CD8-positive, alpha-beta memory T cell (primary cell): ENCODE data around the gene ZCCHC3. TPM values are rescaled to one million over a fixed set of nuclear protein-coding genes. Genes with fewer than 3 reads are reported as not detected.

Experiments
- CTCF ChIA-PET: fragments of 350-600 bp; sonication (Branson Sonifier 250); formaldehyde crosslinking; loops from one replicate; lab custom pipeline; 2021; ENCODE audit warnings: antibody characterized with exemption; lab: Charles Lee
- POLR2A ChIA-PET: fragments of 350-600 bp; sonication (Branson Sonifier 250); formaldehyde crosslinking; loops from one replicate; lab custom pipeline; 2021; ENCODE audit warnings: antibody characterized with exemption; lab: Charles Lee
- DNase-seq, 5 donors: peaks; one replicate each; pipeline versions ENCODE4 v3.0.0 to v3.0.0-alpha.2; 2020 to 2022; ENCODE audit warnings: mixed read lengths in 1 of 5
- H3K27ac ChIP-seq: one replicate; pipeline ENCODE4 v1.7.0; 2013; ENCODE audit warnings: low read depth, mild to moderate bottlenecking, low read length, moderate library complexity
- H3K27me3 ChIP-seq: 2 replicates; pipeline ENCODE4 v1.7.0; 2013; ENCODE audit warnings: low read length, mild to moderate bottlenecking; ENCODE audit not compliant: insufficient read depth, poor library complexity, severe bottlenecking
- H3K36me3 ChIP-seq: 2 replicates; pipeline ENCODE4 v1.7.0; 2013; ENCODE audit warnings: mild to moderate bottlenecking, low read length, moderate library complexity; ENCODE audit not compliant: insufficient read depth
- H3K4me1 ChIP-seq: 2 replicates; pipeline ENCODE4 v1.7.0; 2013; ENCODE audit warnings: mild to moderate bottlenecking, low read length, moderate library complexity; ENCODE audit not compliant: insufficient read depth
- H3K4me3 ChIP-seq: 2 replicates; pipeline ENCODE4 v1.7.0; 2013; ENCODE audit warnings: mild to moderate bottlenecking, low read length
- H3K9me3 ChIP-seq: 2 replicates; pipeline ENCODE4 v1.7.0; 2013; ENCODE audit warnings: mild to moderate bottlenecking, low read length
- H3K27ac Mint-ChIP-seq, 8 donors: one replicate each; pipeline ENCODE4 v1.8.0; 2020 to 2021; ENCODE audit warnings: mixed read lengths in 8 of 8, mild to moderate bottlenecking in 6 of 8, inconsistent platforms in 3 of 8, moderate library complexity in 3 of 8
- H3K27me3 Mint-ChIP-seq, 2 donors: one replicate each; pipeline ENCODE4 v1.8.0; 2020 to 2021; ENCODE audit warnings: mixed read lengths in 2 of 2, mild to moderate bottlenecking in 1 of 2, moderate library complexity in 1 of 2
- H3K36me3 Mint-ChIP-seq, 3 donors: one replicate each; pipeline ENCODE4 v1.8.0; 2020 to 2021; ENCODE audit warnings: mixed read lengths in 3 of 3, inconsistent platforms in 1 of 3, mild to moderate bottlenecking in 1 of 3
- H3K4me1 Mint-ChIP-seq, 3 donors: one replicate each; pipeline ENCODE4 v1.8.0; 2020 to 2021; ENCODE audit warnings: mixed read lengths in 3 of 3, inconsistent platforms in 1 of 3, mild to moderate bottlenecking in 1 of 3
- H3K4me3 Mint-ChIP-seq, 7 donors: one replicate each; pipeline ENCODE4 v1.8.0; 2020 to 2021; ENCODE audit warnings: mixed read lengths in 7 of 7, mild to moderate bottlenecking in 6 of 7, moderate library complexity in 4 of 7, inconsistent platforms in 2 of 7
- H3K9me3 Mint-ChIP-seq, 5 donors: one replicate each; pipeline ENCODE4 v1.8.0; 2020 to 2022; ENCODE audit warnings: mixed read lengths in 5 of 5, mild to moderate bottlenecking in 3 of 5, moderate library complexity in 2 of 5, inconsistent platforms in 1 of 5
- polyA plus RNA-seq: library from polyadenylated mRNA; unstranded; fragments of 300-500 nt; fragmentation: Illumina TruSeq; gene quantifications from one replicate; pipeline ENCODE4 v1.2.3, GENCODE V29; 2021
- total RNA-seq, 2 experiments: library from RNA; stranded (reverse); gene quantifications; one replicate each; pipeline ENCODE4 v1.2.3, GENCODE V29; 2021

The ZCCHC3 gene
- total and polyA plus RNA-seq, 3 experiments from 2014 or later = 14.1 to 25.4 (median 25.3) TPM

DNA sequence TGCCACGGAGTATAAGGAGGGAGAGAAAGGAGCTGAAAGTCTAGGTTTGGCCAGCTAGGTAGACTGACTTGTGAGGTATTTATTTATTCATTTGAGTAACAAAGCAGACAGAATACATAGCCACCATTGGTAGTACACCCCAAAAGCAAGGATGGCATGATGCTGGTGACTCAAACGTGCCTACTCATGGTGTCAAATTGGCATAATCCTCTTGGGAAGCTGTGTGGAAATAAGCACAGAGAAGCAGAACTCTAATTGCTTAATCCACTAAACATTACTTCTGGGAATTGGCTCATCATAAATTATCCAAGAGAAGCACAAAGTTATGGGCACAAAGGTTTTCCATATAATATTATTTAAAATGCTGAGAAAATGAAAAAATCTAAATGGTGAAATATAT is 37.4 kb upstream of the ZCCHC3 start:
- no peaks in the 10 kb centered on the region for H3K36me3 ChIP-seq
- H3K27ac Mint-ChIP-seq = no peak overlapping the region
- no peaks in the 10 kb centered on the region for H3K9me3 Mint-ChIP-seq
- DNase-seq = no peak
- no peaks in the 10 kb centered on the region for H3K4me1 ChIP-seq
- H3K4me3 ChIP-seq = no peak overlapping the region
- POLR2A ChIA-PET = no interaction called here
- H3K4me3 Mint-ChIP-seq = no peak overlapping the region
- no peaks in the 10 kb centered on the region for H3K36me3 Mint-ChIP-seq
- no peak overlapping the region for H3K27ac ChIP-seq
- H3K4me1 Mint-ChIP-seq = peaks cover 0 to 3% (median 0%) of the 10 kb centered on the region in 3 donors
- peaks cover 4 to 8% of the 10 kb centered on the region in 2 donors for H3K27me3 Mint-ChIP-seq
- H3K9me3 ChIP-seq = no peaks in the 10 kb centered on the region
- CTCF ChIA-PET = no interaction called here
- no peaks in the 10 kb centered on the region for H3K27me3 ChIP-seq

DNA sequence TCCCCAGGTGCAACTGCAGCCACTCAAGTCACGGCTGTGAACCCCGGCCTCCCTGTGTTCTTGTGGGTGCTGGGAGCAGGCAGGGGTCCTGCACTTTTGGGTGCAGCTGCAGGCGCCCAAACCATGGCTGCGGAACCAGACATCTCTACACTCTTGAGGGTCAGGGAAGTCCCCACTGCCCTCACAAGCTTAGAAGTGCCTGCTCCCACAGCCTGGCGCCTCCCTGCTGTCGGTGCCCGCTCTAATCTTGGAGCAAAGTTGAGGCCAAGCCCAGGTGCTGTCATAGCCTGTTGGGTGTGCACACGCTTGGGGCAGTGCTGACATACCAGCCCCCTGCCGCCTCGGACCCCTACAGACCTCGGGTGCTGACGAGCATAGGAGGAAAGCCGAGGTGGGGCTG is 33.7 kb upstream of the ZCCHC3 start:
- peaks cover 6% of the 10 kb centered on the region for H3K4me1 ChIP-seq
- Mint-ChIP-seq H3K9me3 (peaks cover 0 to 3% (median 0%) of the 10 kb centered on the region in 5 donors), H3K27ac (no peak overlapping the region), H3K27me3 (peaks cover 2 to 18% of the 10 kb centered on the region in 2 donors), H3K4me3 (no peak overlapping the region), H3K4me1 (peaks cover 8 to 13% (median 11%) of the 10 kb centered on the region in 3 donors), H3K36me3 (no peaks in the 10 kb centered on the region)
- no peak overlapping the region for H3K27ac ChIP-seq
- ChIA-PET POLR2A (no interaction called here), CTCF (interaction anchor here (1.1 kb wide), 1 partner anchor 67 kb away, joined by 3 read pairs; no protein-coding TSS in a partner anchor)
- H3K9me3 ChIP-seq = no peaks in the 10 kb centered on the region
- H3K4me3 ChIP-seq = no peak overlapping the region
- H3K27me3 ChIP-seq = no peaks in the 10 kb centered on the region
- H3K36me3 ChIP-seq = no peaks in the 10 kb centered on the region
- no peak for DNase-seq

DNA sequence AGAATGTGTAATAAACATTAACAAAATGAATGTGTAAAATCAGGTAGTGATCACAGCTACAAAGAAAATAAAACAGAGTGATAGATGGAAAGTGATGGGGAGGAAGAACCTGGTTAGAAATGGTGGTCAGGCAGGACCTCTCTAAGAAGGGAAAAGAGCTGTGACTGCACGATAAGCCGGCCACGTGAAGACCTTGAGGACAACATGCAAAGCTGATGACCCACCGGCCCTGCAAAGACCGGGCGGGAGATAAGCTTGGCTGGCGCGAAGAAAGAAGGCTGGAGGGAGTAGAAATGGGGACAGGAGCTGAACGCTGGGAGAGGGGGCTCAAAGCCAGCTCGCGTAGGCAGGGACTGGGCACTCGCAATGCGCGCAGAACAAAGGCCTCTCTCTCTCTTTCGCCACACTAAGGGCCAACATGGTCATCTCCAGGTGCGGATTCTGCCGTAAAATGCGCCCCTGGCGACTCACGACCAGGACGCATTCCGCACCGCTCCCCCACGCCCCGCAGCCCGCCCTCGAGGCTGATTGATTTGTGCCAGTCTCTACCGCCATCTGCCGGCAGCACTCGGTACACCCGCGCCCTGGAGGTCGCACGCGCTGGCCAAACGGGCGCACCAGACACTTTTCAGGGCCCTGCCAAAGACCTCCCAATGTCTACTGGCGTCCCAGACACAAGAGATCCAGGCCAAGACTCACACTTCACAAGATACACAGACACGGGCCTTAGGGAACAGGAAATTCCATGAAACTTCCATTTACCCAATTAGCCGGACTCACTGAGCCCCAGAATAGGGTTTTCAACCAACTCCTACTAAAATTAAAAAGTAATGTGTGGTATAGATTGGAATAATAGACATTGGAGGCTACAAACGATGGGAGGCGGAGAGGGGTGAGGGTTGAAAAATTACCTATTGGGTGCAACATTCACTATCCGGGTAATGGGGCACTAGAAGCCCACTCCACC is 30.5 kb upstream of the ZCCHC3 start:
- Histone ChIP-seq H3K36me3 (no peaks in the 10 kb centered on the region), H3K27me3 (no peaks in the 10 kb centered on the region), H3K4me1 (peaks cover 6% of the 10 kb centered on the region), H3K4me3 (peak overlapping the region; percentile 75), H3K27ac (no peak overlapping the region), H3K9me3 (no peaks in the 10 kb centered on the region)
- H3K4me3 Mint-ChIP-seq = peak overlapping the region; percentile 67 to 88 (median 82)
- H3K27ac Mint-ChIP-seq = peak overlapping the region in 5 of 8 donors; percentile 19 to 57 (median 39)
- peaks cover 0 to 11% of the 10 kb centered on the region in 2 donors for H3K27me3 Mint-ChIP-seq
- ChIA-PET POLR2A (interaction anchor here (2.0 kb wide), 1 partner anchor 31 kb away, joined by 7 read pairs; the partner anchor contains the start of gene ZCCHC3), CTCF (interaction anchor here (0.6 to 6.7 kb wide), 18 partner anchors 8 to 88 kb away, joined by 3 to 60 read pairs (median 5); partner anchors contain the start of genes DEFB132, SOX12 and ZCCHC3)
- no peaks in the 10 kb centered on the region for H3K36me3 Mint-ChIP-seq
- peaks cover 0 to 3% (median 0%) of the 10 kb centered on the region in 5 donors for H3K9me3 Mint-ChIP-seq
- peak; percentile 79 to 89 (median 84) for DNase-seq
- peaks cover 8 to 11% (median 10%) of the 10 kb centered on the region in 3 donors for H3K4me1 Mint-ChIP-seq

DNA sequence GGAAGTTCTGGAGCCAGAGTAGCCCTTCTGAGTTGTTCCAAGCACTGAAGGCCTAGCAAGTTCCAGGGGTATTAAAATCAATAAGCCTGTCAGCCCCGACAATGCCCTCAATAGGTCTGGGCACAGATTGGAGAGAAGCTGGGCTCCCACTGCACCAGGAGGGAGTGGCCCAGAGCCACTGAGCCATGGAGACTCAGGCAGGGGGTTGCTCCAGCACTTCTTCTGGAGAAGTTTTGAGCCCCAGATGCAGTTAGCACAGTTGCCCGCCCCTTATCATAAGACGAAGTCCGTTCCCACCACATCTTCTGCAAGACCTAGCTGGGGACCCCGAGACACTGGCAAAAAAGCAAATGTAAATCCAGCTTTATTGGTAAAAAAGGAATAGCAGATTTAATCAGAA is 26.9 kb upstream of the ZCCHC3 start:
- Mint-ChIP-seq H3K4me1 (peaks cover 8 to 11% (median 10%) of the 10 kb centered on the region in 3 donors), H3K9me3 (peaks cover 0 to 3% (median 0%) of the 10 kb centered on the region in 5 donors), H3K27me3 (peaks cover 0 to 11% of the 10 kb centered on the region in 2 donors), H3K36me3 (peaks cover 0 to 2% (median 0%) of the 10 kb centered on the region in 3 donors), H3K27ac (no peak overlapping the region), H3K4me3 (no peak overlapping the region)
- H3K4me3 ChIP-seq = no peak overlapping the region
- H3K4me1 ChIP-seq = peaks cover 6% of the 10 kb centered on the region
- ChIA-PET POLR2A (no interaction called here), CTCF (interaction anchor here (6.7 kb wide), 1 partner anchor 60 kb away, joined by 60 read pairs; no protein-coding TSS in a partner anchor)
- DNase-seq = no peak
- H3K27ac ChIP-seq = no peak overlapping the region
- H3K36me3 ChIP-seq = no peaks in the 10 kb centered on the region
- no peaks in the 10 kb centered on the region for H3K27me3 ChIP-seq
- no peaks in the 10 kb centered on the region for H3K9me3 ChIP-seq

DNA sequence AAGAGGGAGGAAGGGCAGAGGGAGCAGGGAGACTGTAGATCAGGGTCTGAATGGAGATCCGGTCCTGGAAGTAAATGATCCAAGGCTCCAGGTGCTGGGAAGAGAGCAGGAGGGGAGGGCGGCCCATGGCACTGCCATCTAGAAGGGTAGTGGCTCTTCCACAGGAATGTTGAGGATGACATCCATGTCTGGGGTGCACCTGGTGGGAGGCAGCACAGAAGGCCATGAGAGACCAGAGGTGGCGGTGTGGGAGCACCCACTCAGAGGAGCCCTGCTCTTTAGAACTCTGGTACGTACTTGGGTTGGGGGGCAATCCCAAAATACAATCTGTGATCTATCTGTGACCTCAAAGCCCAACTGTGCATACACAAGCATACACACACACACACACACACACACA is 26.3 kb upstream of the ZCCHC3 start:
- H3K4me3 Mint-ChIP-seq = no peak overlapping the region
- peaks cover 0 to 4% (median under 1%) of the 10 kb centered on the region in 3 donors for H3K36me3 Mint-ChIP-seq
- H3K27me3 ChIP-seq = no peaks in the 10 kb centered on the region
- H3K9me3 Mint-ChIP-seq = no peaks in the 10 kb centered on the region
- DNase-seq = no peak
- no peaks in the 10 kb centered on the region for H3K36me3 ChIP-seq
- H3K4me1 ChIP-seq = peaks cover 6% of the 10 kb centered on the region
- CTCF ChIA-PET = interaction anchor here (6.7 kb wide), 1 partner anchor 59 kb away, joined by 60 read pairs; no protein-coding TSS in a partner anchor
- H3K4me3 ChIP-seq = no peak overlapping the region
- POLR2A ChIA-PET = no interaction called here
- peaks cover 8 to 11% (median 10%) of the 10 kb centered on the region in 3 donors for H3K4me1 Mint-ChIP-seq
- H3K27ac Mint-ChIP-seq = no peak overlapping the region
- H3K9me3 ChIP-seq = no peaks in the 10 kb centered on the region
- H3K27ac ChIP-seq = no peak overlapping the region
- H3K27me3 Mint-ChIP-seq = peaks cover 0 to 8% of the 10 kb centered on the region in 2 donors

DNA sequence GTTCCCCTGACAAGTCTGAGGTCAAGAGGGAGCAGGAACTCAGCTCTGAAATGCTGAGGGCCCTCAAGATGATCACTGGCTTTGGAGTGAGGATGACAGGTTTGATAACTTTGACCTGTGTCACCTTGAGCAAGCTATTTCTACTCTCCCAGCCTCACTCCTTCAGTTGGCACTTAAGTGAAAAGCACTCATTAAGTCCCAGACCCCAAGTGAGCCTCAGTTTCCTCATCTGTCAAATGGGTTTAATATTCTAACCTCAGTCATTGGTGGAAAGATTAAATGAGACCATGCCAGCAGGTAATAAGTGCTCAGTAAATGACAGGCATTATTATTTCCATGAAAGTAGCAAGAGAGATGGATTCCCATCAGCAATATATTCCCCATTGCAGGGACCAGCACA is 25.8 kb upstream of the ZCCHC3 start:
- Mint-ChIP-seq H3K27ac (no peak overlapping the region), H3K4me1 (peaks cover 5 to 7% (median 7%) of the 10 kb centered on the region in 3 donors), H3K27me3 (peaks cover 0 to 3% of the 10 kb centered on the region in 2 donors), H3K4me3 (no peak overlapping the region), H3K36me3 (peaks cover 0 to 9% (median 1%) of the 10 kb centered on the region in 3 donors), H3K9me3 (no peaks in the 10 kb centered on the region)
- ChIA-PET CTCF (interaction anchor here (0.7 kb wide), 1 partner anchor 59 kb away, joined by 3 read pairs; no protein-coding TSS in a partner anchor), POLR2A (no interaction called here)
- no peaks in the 10 kb centered on the region for H3K36me3 ChIP-seq
- H3K27me3 ChIP-seq = no peaks in the 10 kb centered on the region
- H3K4me3 ChIP-seq = no peak overlapping the region
- H3K9me3 ChIP-seq = no peaks in the 10 kb centered on the region
- no peak for DNase-seq
- no peak overlapping the region for H3K27ac ChIP-seq
- H3K4me1 ChIP-seq = peaks cover 3% of the 10 kb centered on the region

DNA sequence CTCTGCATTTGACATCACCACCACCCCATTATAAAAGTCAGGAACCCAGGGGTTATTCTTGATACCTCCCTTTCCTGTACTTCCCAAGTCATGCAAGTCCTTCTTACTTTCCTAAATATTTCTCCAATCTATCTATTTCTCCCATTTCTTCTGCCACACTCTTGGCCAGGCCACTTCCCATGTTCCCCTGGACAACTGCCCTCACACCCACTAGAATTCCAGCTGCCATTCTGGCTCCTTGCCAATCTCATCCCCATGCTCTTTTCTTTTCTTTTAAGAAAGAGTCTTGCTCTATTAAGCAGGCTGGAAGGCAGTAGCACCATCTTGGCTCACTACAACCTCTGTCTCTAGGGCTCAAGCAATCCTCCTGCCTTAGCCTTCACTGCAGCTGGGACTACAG is 24.7 kb upstream of the ZCCHC3 start:
- ChIA-PET POLR2A (no interaction called here), CTCF (no interaction called here)
- Mint-ChIP-seq H3K27ac (peak overlapping the region in 1 of 8 donors; percentile 24), H3K27me3 (no peaks in the 10 kb centered on the region), H3K9me3 (no peaks in the 10 kb centered on the region), H3K4me1 (no peaks in the 10 kb centered on the region), H3K4me3 (no peak overlapping the region), H3K36me3 (peaks cover 0 to 16% (median 1%) of the 10 kb centered on the region in 3 donors)
- Histone ChIP-seq H3K27ac (no peak overlapping the region), H3K4me3 (no peak overlapping the region), H3K27me3 (no peaks in the 10 kb centered on the region), H3K36me3 (no peaks in the 10 kb centered on the region), H3K4me1 (no peaks in the 10 kb centered on the region), H3K9me3 (no peaks in the 10 kb centered on the region)
- DNase-seq = no peak
